GM21381 (cell line): ENCODE results near the gene AIFM3.

Experiments
- ATAC-seq: cut with Tn5 transposase; IDR thresholded peaks from one replicate; pipeline ENCODE4 v1.9.1; 2021; ENCODE audit warnings: mild to moderate bottlenecking, moderate library complexity; ENCODE audit not compliant: unreplicated experiment

AIFM3 gene

DNA sequence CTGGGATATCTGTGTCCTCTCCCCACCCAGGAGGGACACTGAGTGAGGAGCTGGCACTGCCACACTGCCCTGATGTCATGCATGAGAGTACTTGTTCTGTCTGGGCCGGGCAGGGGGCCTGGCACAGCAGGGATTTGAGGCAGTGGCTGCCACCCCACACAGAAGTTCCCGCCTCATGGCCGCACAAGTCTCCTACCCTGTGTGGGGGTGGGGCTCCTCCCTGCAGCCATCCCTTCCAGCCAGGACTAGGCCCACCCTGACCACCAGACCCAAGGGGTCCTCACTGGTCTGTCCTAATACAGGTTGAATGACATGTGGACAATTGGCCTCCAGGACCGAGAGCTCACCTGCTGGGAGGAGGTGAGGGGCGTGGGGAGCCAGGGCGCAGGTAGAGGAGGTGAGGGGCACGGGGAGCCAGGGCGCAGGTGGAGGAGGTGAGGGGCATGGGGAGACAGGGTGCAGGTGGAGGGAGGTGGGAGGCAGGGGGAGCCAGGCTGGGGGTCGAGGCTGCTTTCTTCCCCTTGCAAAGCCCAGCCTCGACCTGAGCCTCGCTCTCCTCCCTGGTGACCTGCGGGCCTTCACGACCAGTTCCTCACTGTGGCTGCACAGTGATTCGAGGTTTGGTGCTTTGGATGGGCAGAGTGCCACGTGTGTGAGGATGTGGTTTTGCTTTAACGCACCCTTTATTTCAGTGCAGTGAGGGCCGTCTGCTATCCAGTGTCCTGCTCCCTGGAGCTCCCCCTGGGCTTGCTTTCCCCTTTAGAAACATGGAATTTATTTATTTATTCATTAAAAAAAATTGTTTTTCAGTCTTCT lies 22.5 kb downstream of the AIFM3 start:
- no peak for ATAC-seq

DNA sequence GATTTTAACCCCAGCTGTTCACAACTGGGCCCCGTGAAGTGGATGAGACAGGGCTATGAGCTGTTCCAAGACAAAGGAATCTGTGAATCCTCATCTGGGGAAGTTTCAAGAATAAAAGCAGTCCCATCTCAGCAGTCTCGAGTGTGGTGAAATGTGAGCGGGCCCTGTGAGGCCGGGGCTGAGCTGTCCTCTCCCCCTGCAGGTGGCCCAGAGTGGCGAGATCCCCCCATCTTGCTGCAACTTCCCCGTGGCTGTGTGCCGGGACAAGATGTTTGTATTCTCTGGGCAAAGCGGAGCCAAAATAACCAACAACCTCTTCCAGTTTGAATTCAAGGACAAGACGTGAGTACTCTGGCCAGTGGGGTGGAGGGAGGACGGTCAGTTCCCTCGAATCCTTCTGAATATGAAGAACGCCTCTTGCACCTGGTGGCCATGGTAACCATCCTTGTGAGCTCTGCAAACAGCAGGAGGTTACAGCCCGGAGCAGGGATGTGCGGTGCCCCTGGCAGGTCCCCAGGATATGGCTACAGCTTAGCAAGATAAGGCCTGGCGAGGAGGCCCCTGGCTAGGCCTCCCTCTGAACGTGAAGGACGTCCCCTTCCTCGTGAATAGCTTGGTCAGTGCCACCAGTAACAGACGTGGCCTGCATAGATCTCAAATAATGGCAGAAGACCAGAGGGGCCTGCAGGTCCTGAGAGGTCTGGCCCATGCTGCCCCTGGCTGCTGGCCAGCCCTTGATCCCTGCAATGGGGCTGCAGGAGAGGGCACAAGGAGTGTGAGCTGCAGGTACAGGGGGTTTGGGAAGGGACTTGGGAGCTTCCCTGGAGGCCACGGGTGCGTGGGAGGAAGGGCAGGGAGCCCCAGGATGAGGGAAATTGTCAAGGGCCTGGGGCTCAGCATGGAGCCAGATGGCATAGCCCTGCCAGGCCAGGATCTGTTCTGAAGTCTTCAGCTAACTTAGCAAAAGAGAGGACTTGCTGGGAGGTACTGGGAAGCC lies 23.4 kb downstream of the AIFM3 start:
- no peak for ATAC-seq

DNA sequence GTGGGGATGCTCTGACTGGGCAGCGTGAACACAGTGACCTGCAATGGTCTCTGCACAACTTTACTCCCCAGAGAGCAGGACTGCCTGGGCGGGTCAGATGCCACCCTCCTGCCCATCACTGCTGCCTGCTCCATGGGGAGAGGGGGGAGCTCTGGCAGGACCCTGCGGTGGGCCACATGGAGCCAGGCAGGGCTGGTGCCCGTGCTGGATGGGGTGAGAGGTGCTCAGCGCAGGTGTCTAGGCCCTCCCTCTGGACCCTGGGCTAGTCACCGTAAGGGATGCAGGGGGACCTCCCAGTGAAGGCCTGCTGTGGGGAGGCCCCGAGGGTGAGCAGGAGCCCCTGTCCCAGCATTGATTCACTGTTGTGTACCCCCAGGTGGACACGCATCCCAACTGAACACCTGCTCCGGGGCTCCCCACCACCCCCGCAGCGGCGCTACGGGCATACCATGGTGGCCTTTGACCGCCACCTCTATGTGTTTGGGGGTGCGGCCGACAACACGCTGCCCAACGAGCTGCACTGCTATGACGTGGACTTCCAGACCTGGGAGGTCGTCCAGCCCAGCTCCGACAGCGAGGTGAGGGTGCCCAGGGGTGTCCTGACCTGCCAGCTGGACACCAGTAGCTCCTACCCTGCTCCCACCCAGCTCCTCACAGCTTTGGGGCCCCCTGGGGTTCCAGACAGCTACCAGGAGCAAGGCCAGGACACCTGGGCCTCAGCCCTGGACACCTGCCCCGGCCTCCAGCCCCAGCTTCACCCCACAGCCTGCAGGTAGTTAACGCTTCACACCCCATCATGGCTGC lies 24.4 kb downstream of the AIFM3 start:
- ATAC-seq, result no peak

DNA sequence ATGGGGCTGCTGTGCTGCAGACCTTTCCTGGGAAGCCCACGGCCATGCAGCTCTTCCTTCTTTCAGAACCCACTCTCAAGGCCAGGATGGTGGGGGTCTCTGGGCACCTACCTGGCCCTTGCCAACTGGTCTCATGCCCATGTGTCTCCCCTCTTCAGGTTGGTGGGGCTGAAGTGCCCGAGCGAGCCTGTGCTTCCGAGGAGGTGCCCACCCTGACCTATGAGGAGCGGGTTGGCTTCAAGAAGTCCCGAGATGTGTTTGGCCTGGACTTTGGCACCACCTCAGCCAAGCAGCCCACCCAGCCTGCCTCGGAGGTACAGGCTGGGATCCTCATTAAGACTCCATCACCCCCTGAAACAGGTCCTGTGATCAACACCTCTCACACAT lies 25.0 kb downstream of the AIFM3 start:
- ATAC-seq, result no peak

DNA sequence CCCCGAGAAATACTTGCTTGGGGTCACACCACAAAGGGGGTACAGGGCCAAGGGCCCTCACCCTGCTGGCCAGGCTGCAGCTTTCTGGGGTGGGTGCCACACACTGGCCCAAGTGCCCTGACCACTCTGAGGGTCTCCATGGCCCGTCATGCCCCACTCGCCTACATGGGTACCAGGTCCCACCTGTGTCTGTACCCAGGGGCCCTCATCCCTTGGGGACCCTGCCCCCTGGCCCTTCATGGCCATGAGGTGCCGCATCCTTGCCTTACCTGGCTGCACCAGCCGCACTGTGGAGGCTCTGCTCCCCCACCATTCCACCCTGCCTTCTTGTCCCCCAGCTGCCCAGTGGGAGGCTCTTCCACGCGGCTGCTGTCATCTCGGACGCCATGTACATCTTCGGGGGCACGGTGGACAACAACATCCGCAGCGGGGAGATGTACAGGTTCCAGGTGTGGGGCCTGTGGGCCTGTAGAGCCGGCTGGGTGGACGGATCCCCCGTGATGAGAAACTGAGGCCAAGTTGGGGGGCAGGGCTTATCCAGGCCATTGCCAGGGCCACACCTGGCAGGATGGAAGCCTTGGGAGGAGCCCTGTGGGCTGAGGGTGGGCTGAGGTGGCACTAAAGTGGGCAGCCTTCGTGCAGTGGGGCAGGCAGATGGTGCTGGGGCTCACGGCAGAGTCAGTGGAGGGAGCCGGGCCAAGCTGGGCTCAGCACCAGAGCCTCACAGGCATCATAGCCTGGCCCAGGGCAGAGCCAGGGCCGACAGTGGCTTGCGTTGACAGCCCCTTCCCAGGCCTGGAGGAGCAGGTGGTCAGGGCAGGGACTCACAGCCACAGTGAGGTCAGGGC lies 25.6 kb downstream of the AIFM3 start:
- no peak for ATAC-seq

DNA sequence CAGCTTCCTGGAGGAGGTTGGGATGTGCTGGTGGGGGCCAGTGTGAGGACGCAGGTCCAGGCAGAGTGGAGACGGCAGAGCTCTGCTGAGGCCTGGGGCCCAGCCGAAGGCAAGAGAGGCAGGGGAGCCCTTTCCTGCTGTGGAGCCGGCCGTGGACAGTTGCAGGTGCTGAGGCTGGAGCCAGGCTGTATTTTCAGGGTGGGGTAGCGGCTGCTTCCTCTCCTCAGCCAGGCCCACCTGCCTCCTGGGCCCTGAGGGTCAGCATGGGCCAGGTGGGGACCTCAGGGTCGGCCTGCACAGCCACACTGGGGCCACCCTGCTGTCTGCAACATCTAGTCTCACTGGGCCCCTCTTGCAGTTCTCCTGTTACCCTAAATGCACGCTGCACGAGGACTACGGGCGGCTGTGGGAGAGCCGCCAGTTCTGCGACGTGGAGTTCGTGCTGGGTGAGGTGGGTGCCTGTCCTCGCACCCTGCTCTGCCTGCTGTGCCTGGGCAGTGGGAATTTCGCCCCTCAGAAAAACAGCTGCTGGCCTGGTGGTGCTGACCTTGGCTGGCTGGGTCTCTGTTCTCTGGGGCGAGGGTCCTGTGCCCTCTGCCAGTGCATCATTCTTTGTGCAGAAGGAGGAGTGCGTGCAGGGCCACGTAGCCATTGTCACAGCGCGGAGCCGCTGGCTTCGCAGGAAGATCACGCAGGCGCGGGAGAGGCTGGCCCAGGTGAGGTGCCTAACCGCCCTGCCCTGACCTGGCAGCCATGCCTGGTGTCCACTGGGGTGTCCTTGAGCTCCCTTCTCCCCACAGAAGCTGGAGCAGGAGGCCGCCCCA lies 26.5 kb downstream of the AIFM3 start:
- no peak for ATAC-seq

DNA sequence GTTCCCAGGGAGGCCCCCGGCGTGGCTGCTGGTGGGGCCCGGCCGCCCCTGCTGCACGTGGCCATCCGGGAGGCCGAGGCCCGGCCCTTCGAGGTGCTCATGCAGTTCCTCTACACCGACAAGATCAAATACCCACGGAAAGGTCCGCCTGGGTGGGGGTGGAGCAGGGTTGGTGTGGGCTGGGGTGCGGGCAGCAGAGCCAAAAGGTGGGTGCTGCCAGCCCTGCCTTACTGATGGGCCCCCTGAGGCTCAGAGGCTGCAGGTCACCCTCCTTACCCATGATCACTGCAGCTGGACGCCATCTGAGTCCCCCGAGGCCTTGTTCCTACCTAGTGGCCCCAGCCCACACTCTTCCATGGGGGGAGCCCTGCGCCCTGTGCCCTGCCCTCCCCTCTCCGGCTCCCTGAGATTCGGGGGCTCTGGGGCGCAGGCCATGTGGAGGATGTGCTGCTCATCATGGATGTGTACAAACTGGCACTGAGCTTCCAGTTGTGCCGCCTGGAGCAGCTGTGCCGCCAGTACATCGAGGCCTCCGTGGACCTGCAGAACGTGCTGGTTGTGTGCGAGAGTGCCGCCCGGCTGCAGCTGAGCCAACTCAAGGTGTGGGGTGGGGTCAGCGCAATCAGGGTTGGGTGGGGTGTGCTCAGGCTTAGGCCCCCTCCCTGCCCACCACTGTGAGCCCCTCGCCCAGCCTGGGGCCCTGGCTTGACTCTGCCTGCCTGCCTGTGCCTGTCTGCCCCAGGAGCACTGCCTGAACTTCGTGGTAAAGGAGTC lies 27.3 kb downstream of the AIFM3 start:
- ATAC-seq, result no peak

DNA sequence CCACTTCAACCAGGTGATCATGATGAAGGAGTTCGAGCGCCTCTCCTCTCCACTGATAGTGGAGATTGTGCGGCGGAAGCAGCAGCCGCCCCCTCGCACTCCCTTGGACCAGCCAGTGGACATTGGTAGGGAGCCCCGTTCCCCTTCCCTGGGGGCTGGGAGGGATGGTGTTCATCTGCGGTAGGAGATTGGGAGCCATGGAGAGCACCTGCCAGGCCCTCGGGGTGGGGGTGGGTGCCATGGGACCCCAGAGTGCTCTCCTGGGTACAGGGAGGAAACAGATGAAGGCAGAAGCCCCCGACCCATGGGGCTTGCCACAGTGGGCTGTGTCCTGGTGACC lies 27.8 kb downstream of the AIFM3 start:
- ATAC-seq, result no peak

DNA sequence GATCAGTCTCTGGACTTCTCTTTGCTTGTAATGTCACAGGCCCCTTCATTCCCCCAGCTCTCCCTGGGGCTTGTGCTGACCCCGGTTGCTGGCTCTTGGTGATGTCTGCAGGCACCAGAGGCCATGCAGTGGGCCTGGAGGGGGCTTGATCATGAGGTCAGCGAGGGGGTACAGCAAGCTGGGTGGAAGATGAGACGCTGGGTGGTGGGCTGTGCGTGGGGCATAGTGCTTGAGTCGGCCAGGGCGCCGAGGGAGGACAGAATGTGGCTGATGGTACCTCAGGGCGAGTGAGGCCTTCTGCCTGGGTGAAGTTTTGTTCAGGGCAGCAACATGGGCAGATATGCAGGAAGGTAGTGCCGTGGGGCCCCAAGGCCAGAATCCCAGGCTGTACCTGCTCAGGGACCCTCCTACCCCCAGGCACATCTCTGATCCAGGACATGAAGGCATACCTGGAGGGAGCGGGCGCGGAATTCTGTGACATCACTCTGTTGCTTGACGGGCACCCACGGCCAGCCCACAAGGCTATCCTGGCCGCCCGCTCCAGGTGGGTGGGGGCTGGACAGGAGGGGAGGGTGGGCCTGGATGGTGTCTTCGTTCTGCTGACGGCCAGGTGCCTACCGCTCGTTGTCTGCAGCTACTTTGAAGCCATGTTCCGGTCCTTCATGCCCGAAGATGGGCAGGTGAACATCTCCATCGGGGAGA lies 28.4 kb downstream of the AIFM3 start:
- no peak for ATAC-seq

DNA sequence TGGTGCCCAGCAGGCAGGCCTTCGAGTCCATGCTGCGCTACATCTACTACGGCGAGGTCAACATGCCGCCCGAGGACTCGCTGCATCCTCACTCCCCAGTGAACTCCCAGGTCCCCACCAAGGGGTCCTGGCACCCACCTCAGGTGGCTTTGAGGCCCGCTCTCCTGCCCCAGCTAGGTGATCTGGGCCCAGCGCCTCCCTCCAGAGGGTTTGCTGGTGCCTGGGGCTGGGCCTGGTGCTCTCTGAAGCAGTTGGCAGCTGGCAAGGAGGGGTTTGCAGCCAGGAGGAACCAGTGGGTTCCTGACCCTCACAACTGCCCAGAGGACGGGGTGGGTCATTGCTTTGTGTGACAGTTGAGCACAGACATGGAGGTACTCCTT lies 29.0 kb downstream of the AIFM3 start:
- no peak for ATAC-seq

DNA sequence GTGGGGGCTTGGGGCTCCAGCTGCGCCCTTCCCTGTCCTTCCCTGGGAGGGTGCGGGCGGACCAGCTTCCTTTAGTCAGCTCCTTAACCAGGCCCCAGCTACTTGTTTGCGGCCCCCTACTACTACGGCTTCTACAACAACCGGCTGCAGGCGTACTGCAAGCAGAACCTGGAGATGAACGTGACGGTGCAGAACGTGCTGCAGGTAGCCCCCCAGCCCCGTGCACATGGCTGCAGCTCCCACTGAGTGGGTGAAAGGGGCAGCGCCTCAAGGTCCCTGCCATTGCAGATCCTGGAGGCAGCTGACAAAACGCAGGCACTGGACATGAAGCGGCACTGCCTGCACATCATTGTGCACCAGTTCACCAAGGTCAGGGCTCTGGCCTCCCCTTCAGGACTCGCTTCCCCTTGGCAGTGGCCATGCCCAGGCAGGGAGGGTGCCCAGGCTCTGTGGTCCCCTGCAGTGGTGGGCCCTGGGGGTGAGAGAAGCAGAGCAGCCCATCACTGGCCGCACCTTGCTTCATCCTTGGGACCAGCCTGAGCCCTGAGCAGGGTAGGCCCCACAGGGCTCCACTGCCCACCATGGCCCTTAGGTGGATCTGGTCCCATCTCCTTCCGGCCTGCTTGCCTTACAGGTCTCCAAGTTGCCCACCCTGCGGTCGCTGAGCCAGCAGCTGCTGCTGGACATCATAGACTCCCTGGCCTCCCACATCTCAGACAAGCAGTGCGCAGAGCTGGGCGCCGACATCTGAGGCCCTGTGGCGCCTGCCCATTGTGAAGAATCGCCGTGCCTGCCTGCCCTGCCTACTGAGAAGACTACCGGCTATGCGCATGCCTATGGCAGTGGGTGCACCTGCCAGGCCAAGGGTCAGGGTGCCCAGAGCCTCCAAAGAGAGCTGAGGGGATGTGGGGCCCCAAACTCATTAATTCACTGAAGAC lies 29.8 kb downstream of the AIFM3 start:
- no peak for ATAC-seq

DNA sequence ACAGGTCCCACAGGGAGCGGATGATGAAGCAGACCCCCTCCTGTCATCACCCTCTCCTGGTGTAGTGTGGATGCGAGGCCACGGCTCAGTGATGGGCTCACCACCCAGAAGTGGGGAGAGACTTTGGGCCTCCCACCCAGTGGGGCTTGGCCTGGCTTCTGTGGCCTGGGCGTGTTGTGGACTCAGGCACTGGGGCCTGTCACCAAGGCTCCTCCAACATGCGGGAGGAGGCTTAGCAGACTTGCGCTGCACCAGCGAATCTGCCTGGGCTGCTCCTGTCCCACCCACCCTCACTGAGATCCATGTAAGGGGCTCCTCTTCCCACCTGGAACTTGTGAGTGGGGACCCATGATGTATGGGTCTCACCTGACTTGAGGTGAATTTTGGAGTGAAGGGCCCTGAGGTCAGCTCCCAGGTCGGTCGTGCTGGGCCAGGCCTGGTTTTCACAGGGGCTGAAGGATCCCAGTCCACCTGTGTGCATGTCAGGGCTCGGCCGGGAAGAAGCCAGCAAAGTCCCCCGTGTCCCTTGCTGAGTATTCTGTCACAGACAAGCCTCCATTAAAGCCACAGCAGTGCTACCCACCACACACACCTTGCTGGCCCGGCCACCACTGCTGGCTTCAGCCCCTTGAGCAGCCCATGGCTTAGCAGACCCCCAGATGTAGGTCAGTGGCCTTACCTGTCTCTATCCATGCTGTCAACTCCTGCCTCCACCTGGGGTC lies 30.6 kb downstream of the AIFM3 start:
- ATAC-seq, result no peak

DNA sequence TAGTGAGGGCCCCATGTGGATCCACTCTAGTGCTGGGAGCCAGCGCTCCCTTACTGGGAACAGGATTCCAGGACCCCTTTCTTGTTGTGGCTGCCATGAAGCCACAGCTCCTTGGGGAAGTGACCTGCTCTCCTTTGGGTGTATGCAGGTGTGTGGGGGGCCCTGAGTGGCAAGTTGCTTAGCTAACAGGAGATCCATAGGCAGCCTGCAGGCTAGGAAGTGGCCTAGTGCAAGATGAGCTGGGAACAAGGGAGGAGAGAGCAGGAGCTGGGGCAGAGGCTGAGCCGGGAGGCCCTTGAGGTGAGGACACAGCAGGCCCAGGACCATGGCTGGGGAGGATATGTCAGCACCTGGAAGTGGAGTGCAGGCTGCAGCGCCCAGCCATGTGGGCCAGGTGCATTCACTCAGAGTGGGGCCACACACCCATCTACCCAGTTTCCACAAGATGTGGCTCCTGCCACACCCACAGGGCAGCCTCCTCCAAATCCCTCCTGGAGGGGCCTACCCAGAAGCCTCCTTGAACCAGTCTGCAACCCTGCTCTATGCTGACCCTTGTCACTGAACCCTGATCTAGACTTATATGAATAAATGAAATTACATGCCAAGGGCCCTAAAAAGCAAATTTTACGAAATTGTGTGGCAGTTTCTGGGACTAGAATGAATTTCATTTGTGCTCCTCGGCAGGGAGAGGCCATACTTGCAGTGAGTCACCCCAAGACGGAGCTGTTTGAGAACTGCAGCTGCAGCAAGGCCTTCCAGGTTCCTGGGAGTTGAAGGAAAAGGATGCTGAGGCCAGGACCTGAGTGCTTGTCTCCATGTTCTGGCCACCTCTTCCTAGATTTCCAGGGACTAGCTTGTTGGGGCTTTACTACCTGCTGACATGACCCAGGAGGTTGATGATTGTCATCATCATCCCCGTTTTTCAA lies 31.6 kb downstream of the AIFM3 start:
- ATAC-seq, result no peak

DNA sequence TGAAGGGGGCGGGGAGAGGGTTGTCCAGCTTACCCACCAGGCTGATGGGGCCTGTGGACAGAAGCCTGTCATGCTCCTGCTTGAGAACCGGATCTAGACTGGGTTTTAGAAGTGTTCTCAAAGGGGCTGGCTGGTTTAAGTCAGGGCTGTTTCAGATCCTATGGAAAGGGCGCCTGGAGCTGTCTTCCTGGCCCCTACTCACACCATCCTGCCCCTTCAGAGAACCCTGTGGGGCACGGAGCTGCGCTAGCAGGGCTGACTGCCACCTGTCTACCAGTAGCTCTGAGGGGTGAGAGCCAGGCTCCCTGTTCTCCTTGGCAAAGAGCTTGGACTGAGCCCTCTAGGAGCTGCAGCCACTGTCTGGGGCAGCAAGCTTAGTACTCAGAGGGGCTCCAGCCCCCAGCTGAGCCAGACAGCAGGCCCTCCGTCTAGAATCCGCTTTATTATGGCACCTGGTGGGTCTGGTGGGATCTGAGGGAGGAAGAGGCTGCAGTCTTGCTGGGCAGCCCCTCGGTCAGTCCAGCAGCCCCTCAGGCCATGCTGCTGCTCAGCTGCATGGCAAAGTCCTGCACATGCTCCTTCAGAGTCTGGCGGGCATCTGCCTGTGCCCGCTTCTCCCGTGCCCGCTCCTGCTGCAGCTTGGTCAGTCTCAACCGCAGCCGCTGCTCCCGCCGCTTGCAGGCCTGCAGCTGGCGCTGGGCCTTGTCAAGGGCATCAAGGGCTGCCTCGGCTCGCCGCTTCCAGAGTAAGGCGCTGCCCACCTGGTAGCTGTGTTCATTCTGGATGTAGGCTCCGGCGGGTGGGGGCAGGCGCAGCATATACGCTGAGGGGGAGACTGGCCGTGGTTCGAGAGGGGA lies 32.5 kb downstream of the AIFM3 start:
- no peak for ATAC-seq
